GM19351 (cell line): ENCODE results near the gene CENPV.

Experiments used
- ATAC-seq: cut with Tn5 transposase; IDR thresholded peaks from one replicate; pipeline ENCODE4 v1.9.1; 2021; ENCODE audit warnings: mild to moderate bottlenecking, moderate library complexity; ENCODE audit not compliant: unreplicated experiment

Gene CENPV

DNA sequence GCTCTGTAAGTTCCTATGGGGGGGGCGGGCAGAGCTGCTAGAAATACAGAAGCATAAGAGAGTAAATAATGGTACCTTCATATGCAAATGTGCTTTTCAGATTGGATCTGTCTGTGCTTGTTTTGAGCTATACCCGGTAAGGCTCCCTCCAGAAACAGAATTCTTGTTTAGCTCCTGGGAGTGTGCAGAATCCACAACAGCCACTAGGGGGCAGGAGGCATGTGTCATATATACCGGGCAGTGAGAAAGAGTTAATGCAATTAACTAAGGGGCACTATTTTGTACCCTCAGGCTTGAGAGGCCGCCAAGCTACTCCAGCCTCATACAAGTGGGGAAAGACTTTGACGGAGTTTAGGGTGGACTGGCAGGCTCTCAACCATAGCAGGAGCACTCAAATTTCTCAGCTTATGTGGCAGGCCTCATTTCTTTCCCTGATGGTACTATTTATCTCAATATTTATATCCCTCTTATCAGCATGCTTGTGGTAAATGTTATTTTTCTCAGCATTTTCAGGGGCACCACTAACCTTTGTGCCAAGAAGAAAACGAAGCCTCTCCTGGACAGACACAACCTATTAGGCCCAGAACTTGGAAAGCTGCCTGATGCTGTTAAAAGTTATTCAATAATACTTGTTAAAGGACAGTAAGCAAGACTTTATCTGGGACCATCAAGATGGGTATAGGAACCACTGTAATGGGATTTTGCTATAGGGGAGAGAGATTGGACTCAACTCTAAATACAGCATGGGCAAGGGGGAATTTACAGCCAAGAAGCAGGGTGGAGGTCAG, 10.7 kb upstream of the CENPV start:
- ATAC-seq, result no peak

DNA sequence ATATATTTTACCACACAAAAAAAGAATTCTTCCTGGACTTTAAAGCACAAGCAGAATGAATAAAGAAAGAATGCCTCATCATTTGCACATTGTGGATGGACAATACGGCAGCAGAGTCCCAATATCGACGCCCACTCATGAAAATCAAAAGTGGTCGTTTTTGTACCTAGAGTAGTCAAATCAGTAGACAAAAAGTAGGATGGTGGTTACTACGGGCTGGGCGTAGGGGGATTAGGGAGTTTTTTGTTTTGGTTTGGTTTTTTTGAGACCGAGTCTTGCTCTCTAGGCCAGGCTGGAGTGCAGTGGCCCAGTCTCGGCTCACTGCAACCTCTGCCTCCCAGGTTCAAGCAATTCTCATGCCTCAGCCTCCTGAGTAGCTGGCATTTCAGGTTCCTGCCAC, 8.6 kb upstream of the CENPV start:
- no peak for ATAC-seq

DNA sequence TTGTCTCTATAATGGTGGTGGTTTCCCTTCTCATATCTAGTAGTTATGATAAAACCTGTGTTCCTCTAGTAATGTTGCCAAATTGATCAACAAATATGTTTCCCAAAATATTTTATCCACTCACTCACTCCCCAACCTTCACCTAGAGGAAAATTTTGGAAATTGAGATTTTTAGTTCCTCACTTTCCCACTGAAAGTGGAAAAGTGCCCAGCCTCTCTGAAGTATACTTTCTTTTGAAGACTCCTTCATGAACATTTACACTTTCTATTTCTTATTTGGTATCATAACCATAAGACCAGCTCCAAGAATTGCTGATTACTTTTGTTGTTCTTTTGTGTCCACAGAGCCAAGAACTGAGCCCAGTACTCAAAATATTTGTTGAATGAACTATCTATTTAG, 5.1 kb upstream of the CENPV start:
- ATAC-seq, result no peak

DNA sequence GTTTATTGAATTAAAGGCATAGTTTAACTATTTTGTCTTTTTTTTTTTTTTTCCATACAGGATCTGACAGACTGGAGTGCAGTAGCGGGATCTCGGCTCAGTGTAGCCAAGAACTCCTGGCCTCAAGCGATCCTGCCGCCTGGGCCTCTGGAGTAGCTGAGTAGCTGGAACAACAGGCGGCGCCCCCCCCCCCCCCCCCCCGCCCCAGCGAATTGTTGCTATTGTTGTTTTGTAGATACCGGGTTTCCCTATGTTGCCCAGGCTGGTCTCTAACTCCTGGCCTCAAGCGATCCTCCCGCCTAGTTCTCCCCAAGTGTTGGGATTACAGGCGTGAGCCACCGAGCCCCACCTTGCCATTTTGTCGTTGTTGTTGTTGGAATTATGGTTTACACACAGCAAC, 1.3 kb upstream of the CENPV start:
- ATAC-seq, result no peak

DNA sequence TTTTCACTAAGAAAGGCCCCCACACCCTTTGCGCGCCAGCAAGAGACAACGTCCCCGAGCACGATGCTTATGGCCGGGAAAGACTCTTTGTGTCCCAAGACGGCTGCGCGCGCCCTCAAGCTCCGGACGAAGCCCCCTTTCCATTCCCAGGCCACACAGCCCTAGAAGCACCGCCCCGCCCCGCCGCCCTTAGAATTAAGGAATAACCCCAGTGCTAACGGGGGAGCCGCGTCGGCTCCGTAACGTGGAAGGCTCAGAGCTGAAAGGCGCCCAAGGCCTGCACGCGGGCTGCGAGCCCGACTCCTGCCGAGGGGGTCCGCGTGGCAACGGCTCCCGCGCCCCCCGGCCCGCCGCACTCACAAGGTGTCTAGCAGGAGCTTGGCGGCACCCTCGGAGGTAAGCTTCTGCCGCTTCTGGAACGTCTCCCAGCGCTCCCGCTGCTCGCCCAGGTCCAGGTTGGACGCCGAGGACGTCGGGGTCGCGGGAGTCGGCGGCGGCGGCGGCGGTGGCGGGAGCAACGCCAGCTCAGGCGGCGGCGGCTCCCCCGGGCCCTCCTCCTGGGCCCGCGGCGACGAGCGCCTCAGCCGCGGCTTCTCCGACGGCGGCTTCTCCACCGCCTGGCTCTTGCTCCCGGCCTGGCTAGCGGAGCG, 477 bp downstream of the CENPV start:
- peak; percentile 46 for ATAC-seq

DNA sequence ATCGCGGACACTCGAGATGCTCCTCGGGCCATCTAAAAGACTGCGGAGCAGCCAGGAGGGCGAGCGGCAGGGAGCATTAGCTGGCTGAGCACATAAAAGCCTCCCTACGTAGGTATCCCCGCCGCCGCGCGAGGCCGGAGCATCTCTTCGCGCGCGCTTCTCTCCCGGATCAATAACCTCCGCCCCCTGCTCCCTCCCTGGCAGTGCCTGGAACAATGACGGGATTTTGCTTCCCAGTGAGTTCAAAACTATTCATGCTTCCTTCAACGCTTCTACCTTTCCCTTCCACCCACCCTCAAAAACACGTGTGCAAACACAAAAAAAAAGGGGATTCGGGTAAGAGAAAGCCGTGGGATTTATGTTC, 984 bp downstream of the CENPV start:
- ATAC-seq, result no peak

DNA sequence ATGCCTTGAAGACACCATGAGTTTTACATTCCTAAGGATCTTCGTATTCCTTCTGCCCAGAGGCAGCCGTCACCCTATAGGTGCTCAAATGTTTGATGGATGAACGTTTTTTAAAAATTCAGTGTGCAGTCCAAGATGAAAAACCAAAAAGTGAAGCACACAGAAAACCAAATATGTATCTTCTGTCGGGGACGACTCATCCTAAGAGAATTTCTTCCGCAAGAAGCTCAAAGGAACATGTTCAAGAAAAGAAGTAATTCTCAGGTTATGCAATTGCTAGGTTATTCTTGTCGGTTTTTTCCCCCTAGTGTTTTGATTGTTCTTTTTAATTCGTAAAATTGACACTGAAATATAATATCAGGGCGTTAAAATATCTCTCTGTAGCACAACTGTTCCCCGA, 1.4 kb downstream of the CENPV start:
- no peak for ATAC-seq

DNA sequence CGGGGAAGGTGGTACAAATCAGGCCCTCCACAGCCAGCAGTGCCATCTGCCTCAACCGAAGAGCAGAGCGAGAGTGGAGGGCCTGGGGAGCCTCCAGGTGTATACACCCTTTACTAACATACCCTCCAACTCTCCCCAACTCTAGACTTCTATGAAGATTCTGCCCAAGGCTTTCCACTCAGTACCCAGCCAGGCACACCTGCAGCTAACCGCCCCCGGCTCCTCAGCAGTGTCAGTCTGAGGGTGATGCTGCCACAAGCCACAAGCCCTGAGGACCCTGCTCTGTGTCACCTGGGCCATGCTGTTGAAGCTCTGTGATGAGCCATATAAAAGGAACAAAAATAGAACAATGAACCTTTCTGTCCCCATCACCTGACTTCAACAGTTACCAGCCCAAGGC, 3.8 kb downstream of the CENPV start:
- no peak for ATAC-seq

- ATAC-seq, result no peak
Measured at GRCh38 chr17:16348586-16348985, 4.7 kb downstream of the CENPV start.

- no peak for ATAC-seq
Measured at GRCh38 chr17:16346721-16347271, 6.5 kb downstream of the CENPV start.

DNA sequence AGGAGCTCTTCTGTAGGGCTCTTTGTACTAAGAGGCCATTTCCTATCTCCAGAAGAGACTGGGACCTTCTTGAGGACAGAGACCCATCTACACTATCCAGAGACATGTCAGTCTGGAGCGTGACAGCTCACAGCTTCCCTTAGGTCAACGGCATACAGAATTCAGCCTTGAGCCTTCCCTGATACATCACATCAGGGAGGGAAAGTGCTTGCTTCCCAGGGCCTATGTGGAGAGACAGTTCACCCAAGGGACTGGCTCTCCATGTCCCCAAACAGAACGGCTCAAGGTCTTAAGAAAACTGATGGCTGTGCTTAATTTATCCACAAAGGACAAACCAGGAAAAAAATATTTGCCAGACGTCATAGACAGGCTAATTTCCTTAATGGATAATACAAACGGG, 7.7 kb downstream of the CENPV start:
- no peak for ATAC-seq

DNA sequence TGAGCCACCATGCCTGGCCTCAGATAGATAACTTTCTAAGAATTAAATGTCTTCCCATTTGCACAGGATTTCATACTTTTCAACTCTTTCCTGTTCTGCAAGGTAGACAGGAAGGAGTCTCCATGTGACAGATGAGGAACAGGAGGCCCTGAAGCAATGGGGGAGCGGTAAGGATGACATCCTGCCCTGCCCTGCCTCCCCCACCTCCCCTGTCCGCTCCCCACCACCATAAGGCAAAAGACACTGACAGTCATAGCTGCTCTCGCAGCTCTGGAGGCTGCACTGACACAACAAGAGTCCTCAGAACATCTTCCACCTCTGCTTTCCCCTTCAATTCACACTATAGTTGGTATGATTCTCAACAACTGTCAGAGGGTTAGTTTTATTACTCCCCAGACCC, 9.7 kb downstream of the CENPV start:
- no peak for ATAC-seq

DNA sequence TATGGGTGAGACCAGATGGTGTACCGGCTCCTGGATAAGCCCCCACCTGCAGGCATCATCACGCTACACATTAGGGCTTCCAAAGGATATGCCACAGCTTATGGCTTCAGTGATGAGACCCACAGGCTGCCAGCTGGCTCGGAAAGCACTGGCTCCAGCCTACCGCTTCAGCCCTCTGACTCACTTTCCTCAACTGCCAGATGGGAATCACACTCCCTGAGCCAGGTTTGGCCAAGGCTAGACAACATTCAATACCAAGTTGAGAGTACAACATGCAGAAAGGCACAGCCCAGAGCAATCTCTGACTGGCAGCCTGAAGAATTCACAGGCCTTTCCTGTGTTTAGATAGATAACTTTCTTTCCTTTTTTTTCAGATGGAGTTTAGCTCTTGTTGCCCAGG, 10.3 kb downstream of the CENPV start:
- no peak for ATAC-seq

- no peak for ATAC-seq
Measured at GRCh38 chr17:16339959-16340358, 13.3 kb downstream of the CENPV start.

DNA sequence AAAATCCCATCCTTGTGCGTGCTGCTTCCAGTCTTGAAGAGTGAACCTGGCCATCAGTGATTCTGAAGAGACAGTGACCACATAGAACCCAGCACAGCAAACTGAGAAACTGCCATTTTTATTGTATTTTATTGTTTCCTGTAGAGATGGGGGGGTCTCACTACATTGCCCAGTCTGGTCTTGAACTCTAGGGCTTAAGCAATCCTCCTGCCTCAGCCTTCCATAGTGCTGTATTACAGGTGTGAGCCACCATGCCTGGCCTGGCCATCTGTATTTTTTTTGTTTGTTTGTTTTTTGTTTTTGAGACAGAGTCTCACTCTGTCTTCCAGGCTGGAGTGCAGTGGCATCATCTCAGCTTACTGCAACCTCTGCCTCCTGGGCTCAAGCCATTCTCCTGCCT, 13.9 kb downstream of the CENPV start:
- no peak for ATAC-seq

- no peak for ATAC-seq
Measured at GRCh38 chr17:16338391-16338790, 14.9 kb downstream of the CENPV start.

GRCh38 chr17:16329519-16330271, 23.6 kb downstream of the CENPV start:
- peak; percentile 72 for ATAC-seq

DNA sequence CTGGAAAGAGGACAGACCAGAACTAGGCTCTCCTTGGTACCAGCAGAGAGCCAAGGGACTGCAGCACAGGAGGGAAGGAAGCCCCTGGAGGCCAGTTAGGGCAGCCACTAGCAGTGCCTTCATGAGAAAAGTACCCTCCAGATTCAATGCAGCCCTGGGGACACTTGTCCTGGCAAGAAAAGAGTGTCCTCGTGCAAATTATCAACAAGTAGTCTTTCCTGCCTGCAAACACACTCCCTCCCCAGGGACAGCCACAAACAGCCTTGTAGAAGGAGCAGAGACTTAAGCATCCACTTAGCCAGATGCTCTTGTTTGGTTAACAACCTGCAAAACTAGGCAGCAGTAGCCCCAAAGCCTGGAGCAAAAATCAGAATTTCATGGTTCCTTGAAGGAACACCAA, 24.3 kb downstream of the CENPV start:
- ATAC-seq, result no peak

GRCh38 chr17:16327018-16327417, 26.3 kb downstream of the CENPV start:
- ATAC-seq, result no peak

- no peak for ATAC-seq
Measured at GRCh38 chr17:16325964-16326363, 27.3 kb downstream of the CENPV start.

GRCh38 chr17:16322636-16323035, 30.6 kb downstream of the CENPV start:
- ATAC-seq, result no peak

DNA sequence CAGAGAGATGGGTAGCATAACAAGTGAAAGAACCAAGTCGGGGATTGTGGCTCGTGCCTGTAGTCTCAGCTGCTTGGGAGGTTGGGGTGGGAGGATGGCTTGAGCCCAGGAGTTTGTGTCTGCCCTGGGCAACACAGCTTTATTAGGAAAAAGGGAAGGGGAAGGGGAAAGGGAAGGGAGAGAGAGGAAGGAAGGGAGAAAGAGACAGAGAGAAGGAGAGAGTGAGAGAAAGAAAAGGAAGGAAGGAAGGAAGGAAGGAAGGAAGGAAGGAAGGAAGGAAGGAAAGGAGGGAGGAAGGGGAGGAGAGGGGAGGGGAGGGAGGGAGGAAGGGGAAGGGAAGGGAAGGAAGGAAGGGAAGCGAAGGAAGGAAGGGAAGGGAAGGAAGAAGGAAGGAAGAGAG, 33.3 kb downstream of the CENPV start:
- ATAC-seq, result no peak
